Activated CD4-positive, alpha-beta memory T cell treated with anti-CD3 and anti-CD28 coated beads for 36 hours (primary cell): ENCODE measurements around the gene GABRD. TPM values are rescaled to one million over a fixed set of nuclear protein-coding genes. Genes with fewer than 3 reads are reported as not detected.

Experiments used
- CTCF ChIA-PET: fragments of 350-600 bp; sonication (Branson Sonifier 250); formaldehyde crosslinking; loops from one replicate; lab custom pipeline; 2021; ENCODE audit warnings: antibody characterized with exemption, inconsistent platforms; lab: Charles Lee
- POLR2A ChIA-PET: fragments of 350-600 bp; sonication (Branson Sonifier 250); formaldehyde crosslinking; loops from one replicate; lab custom pipeline; 2021; ENCODE audit warnings: antibody characterized with exemption; lab: Charles Lee
- DNase-seq: peaks from one replicate; pipeline ENCODE4 v3.0.0-alpha.2; 2020
- H3K27ac Mint-ChIP-seq: one replicate; pipeline ENCODE4 v1.8.0; 2021; ENCODE audit warnings: mixed read lengths
- H3K27me3 Mint-ChIP-seq: one replicate; pipeline ENCODE4 v1.8.0; 2021; ENCODE audit warnings: mixed read lengths
- H3K36me3 Mint-ChIP-seq: one replicate; pipeline ENCODE4 v1.8.0; 2021; ENCODE audit warnings: mixed read lengths
- H3K4me1 Mint-ChIP-seq: one replicate; pipeline ENCODE4 v1.8.0; 2021; ENCODE audit warnings: low read depth, mixed read lengths
- H3K4me3 Mint-ChIP-seq: one replicate; pipeline ENCODE4 v1.8.0; 2021; ENCODE audit warnings: mild to moderate bottlenecking, mixed read lengths
- H3K9me3 Mint-ChIP-seq: one replicate; pipeline ENCODE4 v1.8.0; 2021; ENCODE audit warnings: mixed read lengths
- intact Hi-C: fragments of 100-400 bp; cut with micrococcal nuclease; formaldehyde crosslinking; loops from one replicate; pipeline ENCODE4 v1.15.1; 2023
- total RNA-seq, 2 experiments: library from RNA; stranded (reverse); gene quantifications; one replicate each; pipeline ENCODE4 v1.2.3, GENCODE V29; 2021

The GABRD gene
- total RNA-seq, 2 experiments from 2014 or later = not detected

- POLR2A ChIA-PET = no interaction called here
- H3K4me1 Mint-ChIP-seq = peaks cover 3% of the 10 kb centered on the region
- H3K36me3 Mint-ChIP-seq = peaks cover 2% of the 10 kb centered on the region
- H3K27ac Mint-ChIP-seq = no peak overlapping the region
- H3K4me3 Mint-ChIP-seq = no peak overlapping the region
- H3K27me3 Mint-ChIP-seq = no peaks in the 10 kb centered on the region
- no peaks in the 10 kb centered on the region for H3K9me3 Mint-ChIP-seq
- no peak for DNase-seq
- CTCF ChIA-PET = no interaction called here
- intact Hi-C loops = no loop called here
These were observed 35.4 kb downstream of the GABRD start for GRCh38 chr1:2054560-2054959.

- H3K9me3 Mint-ChIP-seq = no peaks in the 10 kb centered on the region
- peaks cover 3% of the 10 kb centered on the region for H3K4me1 Mint-ChIP-seq
- intact Hi-C loops = no loop called here
- CTCF ChIA-PET = interaction anchor here (1.1 to 1.7 kb wide), 2 partner anchors 9 to 12 kb away, joined by 3 to 4 read pairs; no protein-coding TSS in a partner anchor
- POLR2A ChIA-PET = no interaction called here
- H3K36me3 Mint-ChIP-seq = peaks cover 2% of the 10 kb centered on the region
- H3K4me3 Mint-ChIP-seq = no peak overlapping the region
- no peak for DNase-seq
- no peaks in the 10 kb centered on the region for H3K27me3 Mint-ChIP-seq
- no peak overlapping the region for H3K27ac Mint-ChIP-seq
These were observed 36.9 kb downstream of the GABRD start for GRCh38 chr1:2055911-2056575.

DNA sequence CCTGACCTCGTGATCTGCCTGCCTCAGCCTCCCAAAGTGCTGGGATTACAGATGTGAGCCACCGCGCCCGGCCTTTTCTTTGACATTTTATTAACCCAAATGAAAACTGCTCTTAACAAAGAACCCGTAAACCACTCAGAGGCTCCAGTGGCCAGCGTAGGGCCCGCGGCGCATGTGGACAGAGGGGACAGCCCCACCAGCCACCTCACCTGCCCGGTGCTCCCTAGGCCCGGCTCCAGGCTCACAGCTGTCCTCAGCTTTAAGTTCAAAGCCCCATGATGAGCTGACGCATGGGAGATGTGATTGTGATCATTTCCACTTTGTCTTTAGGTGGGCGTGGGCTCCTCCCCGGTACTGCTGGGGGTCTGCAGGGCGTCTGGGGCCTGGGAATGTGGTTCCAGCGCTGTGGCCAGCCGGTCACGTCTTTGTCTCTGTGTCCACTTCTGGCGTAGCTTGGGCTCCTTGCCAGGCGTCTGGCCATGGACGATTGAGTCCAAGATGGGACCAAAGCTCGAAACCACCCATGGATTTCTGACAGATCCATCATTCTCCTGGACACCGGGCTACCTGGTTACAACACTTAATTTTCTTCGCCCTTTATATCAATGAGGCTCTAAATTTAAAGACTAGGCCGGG, 37.9 kb downstream of the GABRD start:
- POLR2A ChIA-PET = no interaction called here
- H3K4me1 Mint-ChIP-seq = peaks cover 3% of the 10 kb centered on the region
- DNase-seq = no peak
- CTCF ChIA-PET = interaction anchor here (1.1 to 1.5 kb wide), 2 partner anchors 10 to 12 kb away, joined by 3 read pairs; no protein-coding TSS in a partner anchor
- no peak overlapping the region for H3K27ac Mint-ChIP-seq
- H3K9me3 Mint-ChIP-seq = no peaks in the 10 kb centered on the region
- H3K36me3 Mint-ChIP-seq = peaks cover 6% of the 10 kb centered on the region
- intact Hi-C loops = no loop called here
- H3K4me3 Mint-ChIP-seq = no peak overlapping the region
- H3K27me3 Mint-ChIP-seq = no peaks in the 10 kb centered on the region

DNA sequence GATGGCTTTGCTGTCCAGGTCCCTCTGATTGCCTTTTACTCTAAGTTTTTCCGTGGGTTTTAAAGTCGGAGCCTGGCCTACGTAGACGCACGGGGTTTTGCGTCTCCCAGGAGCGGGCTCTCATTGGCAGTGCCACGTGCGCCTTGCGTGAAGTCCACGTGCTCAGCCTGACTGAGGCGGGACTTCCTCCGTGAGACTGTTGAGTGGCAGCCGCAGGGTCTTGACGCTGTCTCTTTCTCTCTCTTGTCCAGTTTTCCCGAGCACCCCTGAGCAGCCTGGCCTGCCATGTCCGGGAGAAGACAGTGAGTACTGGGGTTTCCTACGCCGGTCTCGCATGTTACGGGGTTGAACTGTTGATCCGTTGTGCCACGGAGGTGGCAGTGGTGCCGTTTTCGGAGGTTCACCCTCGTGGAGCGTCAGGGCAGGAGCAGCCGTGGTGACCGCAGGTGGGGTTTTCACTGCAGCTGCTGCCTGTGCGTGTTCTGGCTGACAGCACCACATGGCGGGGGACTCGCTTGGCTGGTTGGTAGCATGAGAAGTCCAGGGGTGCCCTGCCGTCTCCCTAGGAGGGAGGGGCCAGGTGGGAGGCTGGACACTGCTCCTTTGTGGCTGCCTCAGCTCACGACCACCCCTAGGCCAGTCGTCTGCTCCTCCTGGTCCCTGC, 40.3 kb downstream of the GABRD start:
- no peak overlapping the region for H3K4me3 Mint-ChIP-seq

DNA sequence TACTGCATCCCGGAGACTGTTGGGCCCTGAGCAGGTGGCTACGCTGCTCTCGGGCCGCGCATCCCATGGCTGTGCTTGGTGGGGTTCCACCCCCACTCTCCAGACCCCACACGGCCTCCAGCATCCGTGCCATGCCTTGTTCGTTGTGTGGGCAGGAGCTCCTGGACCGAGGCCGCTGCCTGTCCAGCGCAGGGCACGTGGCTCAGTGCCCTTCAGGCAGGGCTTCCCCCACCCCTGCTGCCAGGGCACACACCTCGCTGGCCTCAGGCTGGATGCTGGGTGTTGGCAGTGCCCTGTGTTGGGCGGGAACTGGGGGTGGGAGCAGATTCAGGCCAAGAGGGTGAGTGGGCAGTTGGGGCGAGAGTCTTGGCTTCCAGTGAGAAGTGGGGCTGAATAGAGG, 40.9 kb downstream of the GABRD start:
- intact Hi-C loops = no loop called here
- H3K9me3 Mint-ChIP-seq = peaks cover 6% of the 10 kb centered on the region
- DNase-seq = no peak
- H3K27ac Mint-ChIP-seq = no peak overlapping the region
- H3K27me3 Mint-ChIP-seq = no peaks in the 10 kb centered on the region
- ChIA-PET CTCF (no interaction called here), POLR2A (no interaction called here)
- peaks cover 24% of the 10 kb centered on the region for H3K36me3 Mint-ChIP-seq
- H3K4me3 Mint-ChIP-seq = no peak overlapping the region
- no peaks in the 10 kb centered on the region for H3K4me1 Mint-ChIP-seq

More for the DNA sequence above, 40.3 kb downstream of the GABRD start:
- DNase-seq = no peak
- Mint-ChIP-seq H3K9me3 (peaks cover 4% of the 10 kb centered on the region), H3K4me1 (no peaks in the 10 kb centered on the region), H3K27me3 (no peaks in the 10 kb centered on the region), H3K36me3 (peaks cover 18% of the 10 kb centered on the region), H3K27ac (no peak overlapping the region)
- ChIA-PET CTCF (no interaction called here), POLR2A (no interaction called here)
- intact Hi-C loops = no loop called here

GRCh38 chr1:2060535-2060934, 41.4 kb downstream of the GABRD start:
- Mint-ChIP-seq H3K4me1 (no peaks in the 10 kb centered on the region), H3K4me3 (no peak overlapping the region), H3K27ac (no peak overlapping the region), H3K36me3 (peaks cover 26% of the 10 kb centered on the region), H3K9me3 (peaks cover 6% of the 10 kb centered on the region), H3K27me3 (no peaks in the 10 kb centered on the region)
- DNase-seq = no peak
- CTCF ChIA-PET = no interaction called here
- intact Hi-C loops = no loop called here
- POLR2A ChIA-PET = no interaction called here

GRCh38 chr1:2061065-2061778, 42.1 kb downstream of the GABRD start:
- no peaks in the 10 kb centered on the region for H3K4me1 Mint-ChIP-seq
- no peaks in the 10 kb centered on the region for H3K27me3 Mint-ChIP-seq
- H3K36me3 Mint-ChIP-seq = peaks cover 31% of the 10 kb centered on the region
- CTCF ChIA-PET = no interaction called here
- intact Hi-C loops = no loop called here
- POLR2A ChIA-PET = no interaction called here
- H3K9me3 Mint-ChIP-seq = peaks cover 10% of the 10 kb centered on the region
- H3K27ac Mint-ChIP-seq = no peak overlapping the region
- no peak overlapping the region for H3K4me3 Mint-ChIP-seq
- no peak for DNase-seq

DNA sequence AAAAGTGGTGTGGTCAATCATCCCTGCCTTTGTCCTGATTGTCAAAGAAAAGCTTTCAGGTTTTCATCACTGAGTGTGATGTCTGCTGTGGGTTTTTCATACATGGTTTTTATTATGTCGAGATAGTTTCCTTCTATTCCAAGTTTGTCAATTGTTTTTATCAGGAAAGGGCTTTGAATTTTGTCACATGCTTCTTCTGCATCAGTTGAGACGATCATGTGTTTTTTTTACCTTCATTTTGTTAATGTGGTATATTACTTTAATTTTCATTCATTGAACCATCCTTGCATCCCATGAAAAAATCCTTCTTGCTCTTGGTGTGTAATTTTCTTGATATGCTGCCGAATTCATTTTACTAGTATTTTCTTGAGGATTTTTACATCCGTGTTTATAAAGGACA, 46.6 kb downstream of the GABRD start:
- ChIA-PET CTCF (interaction anchor here (0.7 kb wide), 1 partner anchor 190 kb away, joined by 5 read pairs; no protein-coding TSS in a partner anchor), POLR2A (no interaction called here)
- DNase-seq = no peak
- H3K36me3 Mint-ChIP-seq = peaks cover 34% of the 10 kb centered on the region
- no peaks in the 10 kb centered on the region for H3K4me1 Mint-ChIP-seq
- H3K27me3 Mint-ChIP-seq = no peaks in the 10 kb centered on the region
- intact Hi-C loops = no loop called here
- no peak overlapping the region for H3K4me3 Mint-ChIP-seq
- H3K27ac Mint-ChIP-seq = no peak overlapping the region
- H3K9me3 Mint-ChIP-seq = peaks cover 10% of the 10 kb centered on the region

DNA sequence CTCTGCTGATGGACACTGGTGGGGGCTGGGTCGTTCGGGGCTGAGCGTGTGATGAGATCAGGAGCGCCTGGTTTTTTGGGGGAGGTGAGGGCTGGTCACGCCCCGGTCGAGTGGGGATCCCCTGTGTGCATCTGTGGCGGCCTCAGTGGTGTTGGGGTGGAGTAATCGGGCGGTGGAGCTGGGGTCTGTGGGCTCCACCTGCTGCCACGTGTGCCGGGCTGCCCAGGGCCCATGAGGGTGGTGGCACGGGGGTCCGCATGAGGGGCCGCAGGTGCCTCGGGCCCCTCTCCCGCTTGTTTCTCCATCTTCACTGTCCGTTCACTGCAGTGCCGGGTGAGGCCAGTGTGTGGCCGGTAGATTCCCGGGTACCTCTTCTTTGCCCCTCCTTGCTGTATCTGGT, 48.2 kb downstream of the GABRD start:
- H3K27ac Mint-ChIP-seq = no peak overlapping the region
- peaks cover 6% of the 10 kb centered on the region for H3K4me1 Mint-ChIP-seq
- H3K9me3 Mint-ChIP-seq = peaks cover 10% of the 10 kb centered on the region
- ChIA-PET CTCF (no interaction called here), POLR2A (interaction anchor here (1.0 kb wide), 1 partner anchor 13 kb away, joined by 3 read pairs; no protein-coding TSS in a partner anchor)
- intact Hi-C loops = no loop called here
- no peak overlapping the region for H3K4me3 Mint-ChIP-seq
- peaks cover 27% of the 10 kb centered on the region for H3K36me3 Mint-ChIP-seq
- H3K27me3 Mint-ChIP-seq = no peaks in the 10 kb centered on the region
- DNase-seq = no peak

DNA sequence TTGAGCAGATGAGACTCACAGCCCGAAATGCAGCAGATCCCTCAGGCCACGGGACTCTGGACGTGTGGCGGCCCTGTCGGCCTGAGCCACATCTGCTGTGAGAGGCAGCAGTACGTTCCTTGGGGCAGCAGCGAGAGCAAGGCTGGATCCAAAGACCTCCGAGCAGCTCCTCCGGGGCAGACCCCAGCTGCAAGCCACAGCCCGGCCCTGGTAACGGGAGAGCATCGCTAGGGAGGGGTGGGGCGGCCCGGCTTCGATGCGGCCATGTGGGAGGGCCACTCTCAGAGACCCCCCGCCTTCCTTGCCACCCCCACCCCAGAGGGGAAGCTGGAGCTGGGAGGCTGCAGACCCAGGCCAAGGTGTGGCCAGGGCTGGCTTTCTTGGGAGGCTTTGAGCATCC, 48.8 kb downstream of the GABRD start:
- no peak for DNase-seq
- H3K27ac Mint-ChIP-seq = no peak overlapping the region
- POLR2A ChIA-PET = interaction anchor here (1.0 kb wide), 1 partner anchor 12 kb away, joined by 3 read pairs; no protein-coding TSS in a partner anchor
- H3K9me3 Mint-ChIP-seq = peaks cover 10% of the 10 kb centered on the region
- peaks cover 9% of the 10 kb centered on the region for H3K4me1 Mint-ChIP-seq
- CTCF ChIA-PET = no interaction called here
- intact Hi-C loops = no loop called here
- H3K27me3 Mint-ChIP-seq = no peaks in the 10 kb centered on the region
- no peak overlapping the region for H3K4me3 Mint-ChIP-seq
- H3K36me3 Mint-ChIP-seq = peaks cover 26% of the 10 kb centered on the region

- peaks cover 22% of the 10 kb centered on the region for H3K36me3 Mint-ChIP-seq
- H3K4me3 Mint-ChIP-seq = no peak overlapping the region
- CTCF ChIA-PET = no interaction called here
These were observed 49.8 kb downstream of the GABRD start for GRCh38 chr1:2068951-2069350.

DNA sequence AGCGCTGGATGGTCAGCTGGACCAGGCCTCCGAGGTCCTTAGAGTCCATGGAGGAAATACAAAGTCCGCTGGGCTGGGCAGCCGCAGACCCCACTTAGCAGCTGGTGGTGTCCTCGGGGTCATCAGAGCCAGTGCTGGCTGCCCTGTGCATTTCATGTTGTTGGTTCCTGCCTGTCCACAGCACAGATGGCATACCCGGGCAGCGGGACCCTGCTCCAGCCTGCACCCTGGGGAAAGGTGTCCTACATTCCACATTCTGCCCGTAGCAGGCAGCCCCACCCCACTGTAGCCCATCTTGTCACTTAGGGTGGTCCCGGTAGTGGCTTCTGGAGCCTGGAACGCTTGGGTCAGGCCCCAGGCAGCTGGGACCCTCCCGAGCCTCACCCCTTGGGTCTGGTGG, 50.9 kb downstream of the GABRD start:
- Mint-ChIP-seq H3K4me3 (no peak overlapping the region), H3K27me3 (no peaks in the 10 kb centered on the region)
- POLR2A ChIA-PET = no interaction called here

More at GRCh38 chr1:2068951-2069350, 49.8 kb downstream of the GABRD start:
- no peak overlapping the region for H3K27ac Mint-ChIP-seq
- H3K4me1 Mint-ChIP-seq = peaks cover 9% of the 10 kb centered on the region
- intact Hi-C loops = no loop called here
- H3K27me3 Mint-ChIP-seq = no peaks in the 10 kb centered on the region
- H3K9me3 Mint-ChIP-seq = peaks cover 10% of the 10 kb centered on the region
- DNase-seq = no peak
- POLR2A ChIA-PET = no interaction called here

More for the DNA sequence above, 50.9 kb downstream of the GABRD start:
- CTCF ChIA-PET = no interaction called here
- Mint-ChIP-seq H3K27ac (no peak overlapping the region), H3K4me1 (peaks cover 9% of the 10 kb centered on the region), H3K9me3 (peaks cover 4% of the 10 kb centered on the region), H3K36me3 (peaks cover 12% of the 10 kb centered on the region)
- no peak for DNase-seq
- intact Hi-C loops = no loop called here
